Panc1 (cell line): Measurements from ENCODE around the gene SNX1. TPM values are rescaled to one million over a fixed set of nuclear protein-coding genes. Genes with fewer than 3 reads are reported as not detected.

ENCODE experiments used
- ATAC-seq: fragments of 200-7000 bp; cut with Tn5 transposase; 2 replicates; pipeline ENCODE4 v1.9.1; 2020; ENCODE audit warnings: mild to moderate bottlenecking, moderate library complexity
- BruUV-seq: library from RNA; stranded (reverse); fragments of 400-500 nt; replicated peaks from 2 replicates; lab custom pipeline; 2021; lab: Mats Ljungman, UMichigan
- CTCF ChIA-PET: fragments of 300-600 bp; sonication (Branson Sonifier 250); formaldehyde crosslinking; loops from one replicate; lab custom pipeline; 2022; ENCODE audit warnings: antibody characterized with exemption; lab: Charles Lee
- POLR2A ChIA-PET: fragments of 300-600 bp; sonication (Branson Sonifier 250); formaldehyde crosslinking; loops from one replicate; lab custom pipeline; 2022; ENCODE audit warnings: antibody characterized with exemption; lab: Charles Lee
- DNase-seq: peaks from one replicate; pipeline ENCODE4 v3.0.0-alpha.2; 2010; ENCODE audit warnings: low read depth, low spot score
- H3K27ac ChIP-seq: 2 replicates; pipeline ENCODE4 v1.5.1; 2011; ENCODE audit warnings: mild to moderate bottlenecking, low read length, inconsistent platforms
- H3K27me3 ChIP-seq: fragments of 200-500 bp; sonication (Bioruptor generic); 2 replicates; pipeline ENCODE4 v1.6.0; 2014; ENCODE audit warnings: low read length, inconsistent platforms; ENCODE audit not compliant: control insufficient read depth, insufficient read depth
- H3K36me3 ChIP-seq: fragments of 200-500 bp; sonication (Bioruptor generic); 2 replicates; pipeline ENCODE4 v1.5.1; 2014; ENCODE audit warnings: inconsistent platforms, mild to moderate bottlenecking, low read length, moderate library complexity; ENCODE audit not compliant: control insufficient read depth, insufficient read depth
- H3K4me1 ChIP-seq: 2 replicates; pipeline ENCODE4 v1.5.1; 2011; ENCODE audit warnings: inconsistent platforms, mild to moderate bottlenecking, low read length, moderate library complexity; ENCODE audit not compliant: control insufficient read depth, insufficient read depth
- H3K4me3 ChIP-seq, 2 experiments: 2 replicates each; pipeline ENCODE4 v1.5.1; 2011 to 2012; ENCODE audit warnings: low read depth in 2 of 2, low read length in 2 of 2, mild to moderate bottlenecking in 2 of 2, inconsistent platforms in 1 of 2, moderate library complexity in 1 of 2
- H3K9me3 ChIP-seq: fragments of 200-500 bp; sonication (Bioruptor generic); 2 replicates; pipeline ENCODE4 v1.5.1; 2014; ENCODE audit warnings: low read depth, mild to moderate bottlenecking, inconsistent platforms, low read length, moderate library complexity; ENCODE audit not compliant: control insufficient read depth, insufficient read depth
- CTCF ChIP-seq: fragments of 450-650 bp; IDR thresholded peaks from 2 replicates; pipeline ENCODE4 v1.5.1; 2017; ENCODE audit warnings: mild to moderate bottlenecking
- POLR2AphosphoS5 ChIP-seq: IDR thresholded peaks from 2 replicates; pipeline ENCODE4 v1.6.1; 2012; ENCODE audit warnings: mild to moderate bottlenecking, low read depth, low read length, moderate library complexity
- REST ChIP-seq, 2 experiments: IDR thresholded peaks; 2 replicates each; pipeline ENCODE4 v1.6.1; 2011 to 2012; ENCODE audit warnings: low read depth in 2 of 2, control low read depth in 1 of 2, low read length in 1 of 2, mild to moderate bottlenecking in 1 of 2, moderate library complexity in 1 of 2; ENCODE audit not compliant: insufficient read depth in 1 of 2
- SIN3A ChIP-seq: IDR thresholded peaks from 2 replicates; pipeline ENCODE4 v1.6.1; 2012; ENCODE audit warnings: low read depth, mild to moderate bottlenecking, low read length, moderate library complexity, borderline replicate concordance; ENCODE audit not compliant: insufficient read depth
- TCF7L2 ChIP-seq: IDR thresholded peaks from 2 replicates; pipeline ENCODE4 v1.6.1; 2011; ENCODE audit warnings: mild to moderate bottlenecking, low read depth, low read length, inconsistent platforms
- in situ Hi-C: cut with HindIII; loops from 2 replicates; pipeline ENCODE4 v1.10.0; 2016; ENCODE audit warnings: low sequenced_read_pairs, low pct_unique_long_range_greater_than_20kb
- intact Hi-C: fragments of 100-400 bp; cut with micrococcal nuclease; formaldehyde crosslinking; loops from one replicate; pipeline ENCODE4 v1.10.0; 2022; ENCODE audit not compliant: unreplicated experiment
- total RNA-seq: library from RNA; stranded (reverse); gene quantifications from one replicate; pipeline ENCODE4 v1.2.1, GENCODE V29; 2021; ENCODE audit not compliant: unreplicated experiment

SNX1 gene
- total RNA-seq, 1 experiment from 2014 or later = 96.2 TPM

- Histone ChIP-seq H3K4me3 (no peak overlapping the region), H3K27ac (no peak overlapping the region), H3K4me1 (no peaks in the 10 kb centered on the region), H3K36me3 (0 out of 2 replicates have a peak, but pooled peaks cover 7% of the 10 kb centered on the region), H3K27me3 (no peaks in the 10 kb centered on the region), H3K9me3 (no peaks in the 10 kb centered on the region)
- POLR2A ChIA-PET = interaction anchor here (1.1 kb wide), 1 partner anchor 20 kb away, joined by 3 read pairs; no protein-coding TSS in a partner anchor
- CTCF ChIA-PET = interaction anchor here (0.6 to 1.5 kb wide), 2 partner anchors 42 to 117 kb away, joined by 4 to 6 read pairs; no protein-coding TSS in a partner anchor
- ATAC-seq (no peak), DNase-seq (no peak)
- no peak for TF ChIP-seq POLR2AphosphoS5
- no peak for TF ChIP-seq CTCF
- no peak for TF ChIP-seq SIN3A
- TF ChIP-seq TCF7L2 = no peak
- TF ChIP-seq REST (IDR thresholded peaks at IDR 0.05; ENCODE audit: insufficient read depth in 1 of 2, low read depth in 2 of 2, low read length in 1 of 2) = no peak
- BruUV-seq = no TSS peak
- in situ Hi-C loops = no loop called here
- intact Hi-C loops = no loop called here
Observed at GRCh38 chr15:64110950-64111678, 15.3 kb downstream of the SNX1 start.

- Histone ChIP-seq H3K9me3 (no peaks in the 10 kb centered on the region), H3K4me1 (no peaks in the 10 kb centered on the region), H3K27ac (no peak overlapping the region), H3K27me3 (no peaks in the 10 kb centered on the region), H3K4me3 (no peak overlapping the region), H3K36me3 (0 out of 2 replicates have a peak, but pooled peaks cover 7% of the 10 kb centered on the region)
- DNase-seq (no peak), ATAC-seq (no peak)
- ChIA-PET CTCF (interaction anchor here (1.5 kb wide), 1 partner anchor 41 kb away, joined by 6 read pairs; no protein-coding TSS in a partner anchor), POLR2A (interaction anchor here (1.1 kb wide), 1 partner anchor 20 kb away, joined by 3 read pairs; no protein-coding TSS in a partner anchor)
- BruUV-seq = no TSS peak
- TF ChIP-seq TCF7L2 (no peak), SIN3A (no peak), POLR2AphosphoS5 (no peak), CTCF (no peak), REST (IDR thresholded peaks at IDR 0.05; ENCODE audit: insufficient read depth in 1 of 2, low read depth in 2 of 2, low read length in 1 of 2) (no peak)
- intact Hi-C loops (no loop called here), in situ Hi-C loops (no loop called here)
Observed at GRCh38 chr15:64111679-64112050, 15.9 kb downstream of the SNX1 start.
